HG03039 (cell line): ENCODE data around the gene KCNA10.
"Not testable (repeated sequence)": the region's sequence is repeated elsewhere in the genome, so short reads cannot be mapped to it uniquely, and the experiment has no call there.

ENCODE experiments used
- ATAC-seq: cut with Tn5 transposase; IDR thresholded peaks from one replicate; pipeline ENCODE4 v1.9.1; 2021; ENCODE audit warnings: mild to moderate bottlenecking, moderate library complexity; ENCODE audit not compliant: unreplicated experiment

KCNA10 gene

GRCh38 chr1:110535985-110536384 is 17.0 kb upstream of the KCNA10 start:
- ATAC-seq: no peak

GRCh38 chr1:110533230-110533629 is 14.3 kb upstream of the KCNA10 start:
- ATAC-seq: no peak

GRCh38 chr1:110529011-110529410 is 10.0 kb upstream of the KCNA10 start:
- ATAC-seq: no peak

GRCh38 chr1:110526201-110526780 is 7.3 kb upstream of the KCNA10 start:
- ATAC-seq: no peak

GRCh38 chr1:110525249-110525595 is 6.2 kb upstream of the KCNA10 start:
- no peak for ATAC-seq

GRCh38 chr1:110524311-110525248 is 5.6 kb upstream of the KCNA10 start:
- no peak for ATAC-seq

- ATAC-seq: no peak
Measured at GRCh38 chr1:110523011-110523410, 4.0 kb upstream of the KCNA10 start.

- ATAC-seq: no peak
Measured at GRCh38 chr1:110522560-110522959, 3.6 kb upstream of the KCNA10 start.

- ATAC-seq: no peak
Measured at GRCh38 chr1:110520827-110521226, 1.9 kb upstream of the KCNA10 start.

- ATAC-seq: no peak
Measured at GRCh38 chr1:110515891-110516290, 3.1 kb downstream of the KCNA10 start.

- no peak for ATAC-seq
Measured at GRCh38 chr1:110515041-110515440, 3.9 kb downstream of the KCNA10 start.

- ATAC-seq: no peak
Measured at GRCh38 chr1:110513511-110513910, 5.5 kb downstream of the KCNA10 start.

GRCh38 chr1:110511436-110511835 is 7.5 kb downstream of the KCNA10 start:
- ATAC-seq: no peak

- not testable (repeated sequence) for ATAC-seq
Measured at GRCh38 chr1:110510921-110511320, 8.1 kb downstream of the KCNA10 start.

GRCh38 chr1:110509655-110510054 is 9.3 kb downstream of the KCNA10 start:
- ATAC-seq: no peak

GRCh38 chr1:110508028-110508940 is 10.7 kb downstream of the KCNA10 start:
- no peak for ATAC-seq

GRCh38 chr1:110506541-110506940 is 12.4 kb downstream of the KCNA10 start:
- no peak for ATAC-seq

- no peak for ATAC-seq
Measured at GRCh38 chr1:110505596-110505995, 13.4 kb downstream of the KCNA10 start.

- ATAC-seq: no peak
Measured at GRCh38 chr1:110504226-110504625, 14.7 kb downstream of the KCNA10 start.

- no peak for ATAC-seq
Measured at GRCh38 chr1:110503471-110503870, 15.5 kb downstream of the KCNA10 start.

- no peak for ATAC-seq
Measured at GRCh38 chr1:110502402-110503151, 16.4 kb downstream of the KCNA10 start.
